GM18499 (cell line): ENCODE data around the gene CD72.
"Not testable (repeated sequence)": the region's sequence is repeated elsewhere in the genome, so short reads cannot be mapped to it uniquely, and the experiment has no call there.

Source experiments
- ATAC-seq: cut with Tn5 transposase; IDR thresholded peaks from one replicate; pipeline ENCODE4 v1.9.1; 2021; ENCODE audit warnings: moderate number of reproducible peaks; ENCODE audit not compliant: insufficient read depth, unreplicated experiment

CD72 gene

GRCh38 chr9:35598866-35599590 lies 19.2 kb downstream of the CD72 start:
- ATAC-seq = no peak

GRCh38 chr9:35596907-35597306 lies 21.3 kb downstream of the CD72 start:
- not testable (repeated sequence) for ATAC-seq

DNA sequence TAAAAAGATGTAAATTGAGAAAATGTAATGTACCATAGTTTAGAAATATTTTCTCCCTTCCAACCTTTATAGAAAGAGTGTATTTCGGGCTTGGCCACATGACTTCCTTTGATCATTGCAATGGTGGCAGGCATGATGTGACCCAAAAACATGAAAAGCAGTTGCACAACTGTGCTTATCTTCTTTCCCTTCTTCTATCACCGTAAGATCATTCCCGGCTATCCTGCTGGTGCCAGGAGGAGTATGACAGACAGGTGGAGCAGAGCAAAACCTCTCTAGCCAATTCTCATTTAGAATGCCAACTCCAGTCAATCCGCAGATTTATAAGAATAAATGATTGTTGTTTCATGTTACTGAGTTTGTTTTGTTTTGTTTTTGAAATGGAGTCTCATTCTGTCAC lies 23.7 kb downstream of the CD72 start:
- no peak for ATAC-seq

GRCh38 chr9:35593581-35593980 lies 24.6 kb downstream of the CD72 start:
- no peak for ATAC-seq

DNA sequence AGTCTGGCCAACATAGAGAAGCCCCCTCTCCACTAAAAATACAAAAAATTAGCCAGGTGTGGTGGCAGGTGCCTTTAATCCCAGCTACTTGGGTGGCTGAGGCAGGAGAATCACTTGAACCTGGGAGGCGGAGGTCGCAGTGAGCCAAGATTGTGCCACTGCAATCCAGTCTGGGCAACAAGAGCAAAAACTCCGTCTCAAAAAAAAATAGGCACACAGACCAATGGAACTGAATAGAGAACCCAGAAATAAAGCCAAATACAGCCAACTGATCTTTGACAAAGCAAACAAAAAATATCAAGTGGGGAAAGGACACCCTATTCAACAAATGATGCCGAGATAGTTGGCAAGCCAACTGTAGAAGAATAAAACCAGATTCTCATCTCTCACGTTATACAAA lies 29.7 kb downstream of the CD72 start:
- ATAC-seq = not testable (repeated sequence)

- ATAC-seq = not testable (repeated sequence)
Measured at GRCh38 chr9:35584681-35585080, 33.5 kb downstream of the CD72 start.

- not testable (repeated sequence) for ATAC-seq
Measured at GRCh38 chr9:35583521-35583920, 34.7 kb downstream of the CD72 start.

- not testable (repeated sequence) for ATAC-seq
Measured at GRCh38 chr9:35579659-35580227, 38.5 kb downstream of the CD72 start.

DNA sequence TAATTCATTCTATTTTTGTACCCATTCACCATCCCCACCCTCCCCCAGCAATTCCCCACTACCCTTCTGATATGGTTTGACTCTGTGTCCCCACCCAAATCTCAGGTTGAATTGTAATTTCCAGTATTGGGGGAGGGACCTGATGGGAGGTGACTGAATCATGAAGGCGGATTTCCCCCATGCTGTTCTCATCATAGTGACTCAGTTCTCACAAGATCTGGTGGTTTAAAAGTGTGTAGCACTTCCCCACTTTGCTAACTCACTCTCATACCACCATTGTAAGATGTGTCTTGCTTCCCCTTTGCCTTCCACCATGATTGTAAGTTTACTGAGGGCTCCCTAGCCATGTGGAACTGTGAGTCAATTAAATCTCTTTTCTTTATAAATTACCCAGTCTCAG lies 39.1 kb downstream of the CD72 start:
- ATAC-seq = no peak

- no peak for ATAC-seq
Measured at GRCh38 chr9:35577486-35577885, 40.7 kb downstream of the CD72 start.

- ATAC-seq = no peak
Measured at GRCh38 chr9:35575478-35575877, 42.7 kb downstream of the CD72 start.

DNA sequence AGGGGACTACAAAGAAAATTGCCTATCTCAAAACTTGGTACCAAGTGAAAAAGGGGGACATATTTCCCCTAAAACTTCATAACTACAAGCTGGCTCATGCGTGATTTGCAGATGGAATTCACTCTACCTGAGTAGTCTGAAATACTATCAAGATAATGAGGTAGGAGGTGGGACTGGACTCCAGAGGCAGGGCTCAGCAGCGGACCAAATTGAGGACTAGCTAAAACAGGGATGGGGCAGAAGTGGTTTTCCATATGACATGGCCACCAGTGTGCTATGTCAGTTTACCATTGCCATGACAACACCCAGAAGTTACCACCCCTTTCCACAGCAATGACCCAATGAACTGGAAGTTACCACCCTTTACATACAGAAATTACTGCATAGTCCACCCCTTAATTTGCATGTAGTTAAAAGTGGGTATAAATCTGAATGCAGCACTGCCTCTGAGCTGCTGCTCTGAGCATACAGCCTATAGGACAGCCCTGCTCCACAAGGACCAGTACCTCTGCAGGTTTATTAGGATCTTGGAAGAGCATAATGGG lies 43.6 kb downstream of the CD72 start:
- no peak for ATAC-seq

- no peak for ATAC-seq
Measured at GRCh38 chr9:35570709-35571504, 47.3 kb downstream of the CD72 start.

- ATAC-seq = no peak
Measured at GRCh38 chr9:35569206-35569605, 49.0 kb downstream of the CD72 start.

DNA sequence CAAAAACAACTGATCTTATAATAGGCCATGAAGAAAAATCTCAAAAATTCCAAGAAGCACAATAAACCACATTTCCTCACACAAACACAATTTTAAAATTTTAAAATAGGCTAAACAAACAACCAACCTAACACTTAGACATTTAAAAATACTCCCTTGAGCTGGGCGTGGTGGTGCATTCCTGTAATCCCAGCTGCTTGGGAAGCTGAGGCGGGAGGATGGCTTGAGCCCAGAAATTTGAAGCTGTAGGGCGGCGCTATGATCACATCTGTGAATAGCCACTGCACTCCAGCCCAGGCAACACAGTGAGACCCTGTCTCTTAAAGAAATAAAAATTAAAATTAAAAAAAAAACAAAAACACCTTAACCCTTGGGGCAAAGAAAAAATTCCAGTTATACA lies 50.0 kb downstream of the CD72 start:
- no peak for ATAC-seq

- no peak for ATAC-seq
Measured at GRCh38 chr9:35566417-35566816, 51.8 kb downstream of the CD72 start.

- ATAC-seq = no peak
Measured at GRCh38 chr9:35564658-35565061, 53.6 kb downstream of the CD72 start.

DNA sequence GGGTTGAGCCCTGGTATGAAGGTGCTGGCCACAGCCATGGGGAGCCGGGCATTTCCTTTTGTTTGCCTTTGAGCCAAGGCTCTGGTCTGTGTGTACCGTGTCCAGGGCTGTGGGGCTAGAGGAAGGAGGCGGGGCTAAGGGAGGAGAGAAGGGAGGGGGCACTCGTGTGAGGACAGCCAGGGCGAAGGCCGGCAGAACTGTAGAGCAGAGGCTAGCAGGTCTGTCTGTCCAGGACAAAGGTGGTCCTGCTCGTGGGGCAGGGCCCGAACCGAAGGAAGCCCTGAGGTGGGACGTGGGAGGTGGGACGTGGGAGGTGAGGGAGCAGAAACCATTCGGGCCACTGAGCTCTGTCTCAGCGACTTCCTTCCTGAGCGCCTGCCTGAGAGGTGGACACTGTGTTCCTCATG lies 54.4 kb downstream of the CD72 start:
- no peak for ATAC-seq

- ATAC-seq = no peak
Measured at GRCh38 chr9:35562895-35563780, 55.1 kb downstream of the CD72 start.
